NCI-H1092 (cell line): Measurements from ENCODE around the gene SKA1.

Experiments
- DNase-seq: peaks from one replicate; lab custom pipeline; 2025; lab: John Stamatoyannopoulos, UW

Gene SKA1, protein sequence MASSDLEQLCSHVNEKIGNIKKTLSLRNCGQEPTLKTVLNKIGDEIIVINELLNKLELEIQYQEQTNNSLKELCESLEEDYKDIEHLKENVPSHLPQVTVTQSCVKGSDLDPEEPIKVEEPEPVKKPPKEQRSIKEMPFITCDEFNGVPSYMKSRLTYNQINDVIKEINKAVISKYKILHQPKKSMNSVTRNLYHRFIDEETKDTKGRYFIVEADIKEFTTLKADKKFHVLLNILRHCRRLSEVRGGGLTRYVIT

DNA sequence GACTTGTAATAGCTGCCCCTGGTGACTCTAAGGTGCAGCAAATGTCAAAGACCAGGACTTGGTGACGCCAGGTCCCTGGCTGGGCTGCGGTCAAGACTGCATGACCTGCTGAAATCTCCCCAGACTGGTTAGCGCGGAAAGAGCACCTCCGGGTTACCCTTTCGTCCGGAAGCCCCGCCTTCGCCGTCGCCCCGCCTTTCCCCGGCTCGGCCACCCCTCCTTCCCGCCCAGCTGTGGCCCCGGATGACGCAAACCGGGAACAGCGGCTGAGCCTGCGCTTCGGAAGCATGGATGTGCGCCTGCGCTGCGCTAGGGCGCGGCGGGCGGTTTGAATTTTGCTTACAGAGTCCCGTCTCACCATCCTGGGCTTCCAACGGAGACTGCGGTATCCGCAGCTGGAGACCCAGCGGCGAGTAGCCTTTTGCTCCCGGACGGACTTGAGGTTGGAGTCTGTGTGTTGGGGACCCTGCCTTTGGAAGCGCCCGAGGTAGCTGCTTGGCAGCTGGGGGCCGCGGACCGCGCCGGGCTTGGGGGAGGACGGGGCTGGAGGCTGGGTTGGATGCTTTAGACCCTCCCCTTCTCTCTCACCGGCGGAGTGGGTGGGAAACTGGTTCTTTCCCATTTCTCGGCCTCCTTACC, at the start of gene SKA1:
Gene SKA1 (plus strand): TSS at position 294 of the 639 bp plus-strand sequence. CDS start 785 bp downstream, outside the sequence.
- peak; percentile 97 for DNase-seq

DNA sequence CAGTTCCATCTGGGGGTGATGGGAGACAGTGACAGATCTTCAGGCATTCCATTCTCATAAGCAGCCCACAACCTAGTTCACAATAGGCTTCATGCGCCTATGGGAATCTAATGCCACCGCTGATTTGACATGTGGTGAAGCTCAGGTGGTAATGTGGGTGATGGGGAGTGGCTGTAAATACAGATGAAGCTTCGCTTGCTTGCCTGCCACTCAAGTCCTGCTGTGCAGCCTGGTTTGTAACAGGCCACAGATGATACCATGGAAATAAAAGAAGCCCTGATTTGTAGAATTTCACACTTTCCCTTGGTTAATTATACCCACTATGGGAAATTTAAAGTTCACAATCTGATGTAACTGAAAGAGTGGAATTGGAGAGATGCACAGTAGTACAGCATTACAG, 46.9 kb upstream of the SKA1 start:
- DNase-seq = no peak

DNA sequence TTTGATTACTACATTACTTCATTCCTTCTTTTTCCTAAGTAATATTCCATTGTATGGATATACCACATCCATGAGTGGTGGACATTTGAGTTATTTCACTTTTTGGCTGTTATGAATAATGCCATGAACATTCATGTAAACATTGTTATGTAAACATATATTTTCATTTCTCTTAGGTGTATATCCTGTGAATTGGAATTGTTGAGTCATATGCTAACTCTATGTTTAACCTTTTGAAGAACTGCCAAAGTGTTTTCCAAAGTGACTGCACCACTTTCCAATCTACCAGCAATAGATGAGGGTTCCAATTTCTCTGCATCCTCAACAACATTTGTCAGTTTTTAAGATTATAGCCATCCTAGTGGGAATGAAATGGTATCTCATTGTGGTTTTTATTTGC, 44.7 kb upstream of the SKA1 start:
- no peak for DNase-seq

DNA sequence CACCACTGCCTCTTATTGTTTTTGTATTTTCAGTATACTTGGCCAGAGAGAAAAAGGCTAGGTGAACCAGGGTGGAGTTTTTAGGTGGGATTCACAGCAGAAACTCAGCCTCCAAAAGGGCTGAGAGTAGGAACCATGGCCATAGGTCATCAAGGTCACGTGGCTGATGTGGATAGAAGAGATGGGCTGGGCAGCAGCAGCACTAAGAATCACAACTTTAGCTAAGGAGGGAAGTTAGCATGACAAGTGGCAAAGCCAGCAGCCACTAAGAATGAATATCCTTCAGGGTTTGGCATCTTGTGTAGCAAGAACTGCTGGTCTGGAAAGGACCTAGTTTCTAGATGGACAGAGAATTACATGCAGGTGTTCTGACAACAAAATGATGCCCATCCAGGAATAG, 43.2 kb upstream of the SKA1 start:
- no peak for DNase-seq

DNA sequence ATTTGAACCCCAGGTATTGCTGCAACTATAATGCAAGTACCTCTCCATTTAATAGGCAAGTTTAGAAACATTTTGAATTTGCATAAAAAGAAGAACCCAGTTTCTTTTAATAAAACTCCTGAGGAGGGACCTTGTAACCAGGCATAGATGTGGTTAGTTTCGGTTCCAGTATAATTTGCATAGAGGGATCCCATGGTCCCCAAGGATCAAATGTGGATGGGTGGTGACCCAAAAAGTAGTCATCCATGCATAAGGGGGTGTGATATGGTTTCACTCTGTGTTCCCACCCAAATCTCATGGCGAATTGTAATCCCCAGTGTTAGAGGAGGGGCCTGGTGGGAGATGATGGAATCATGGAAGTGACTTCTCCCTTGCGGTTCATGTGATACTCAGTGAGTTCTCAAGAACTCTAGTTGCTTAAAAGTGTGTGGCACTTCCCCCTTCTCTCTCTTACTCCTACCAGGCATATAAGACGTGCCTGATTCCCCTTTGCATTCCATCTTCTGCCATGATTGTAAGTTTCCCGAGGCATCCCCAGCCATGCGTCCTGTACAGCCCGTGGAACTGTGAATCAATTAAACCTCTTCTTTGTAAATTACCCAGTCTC, 40.2 kb upstream of the SKA1 start:
- no peak for DNase-seq

DNA sequence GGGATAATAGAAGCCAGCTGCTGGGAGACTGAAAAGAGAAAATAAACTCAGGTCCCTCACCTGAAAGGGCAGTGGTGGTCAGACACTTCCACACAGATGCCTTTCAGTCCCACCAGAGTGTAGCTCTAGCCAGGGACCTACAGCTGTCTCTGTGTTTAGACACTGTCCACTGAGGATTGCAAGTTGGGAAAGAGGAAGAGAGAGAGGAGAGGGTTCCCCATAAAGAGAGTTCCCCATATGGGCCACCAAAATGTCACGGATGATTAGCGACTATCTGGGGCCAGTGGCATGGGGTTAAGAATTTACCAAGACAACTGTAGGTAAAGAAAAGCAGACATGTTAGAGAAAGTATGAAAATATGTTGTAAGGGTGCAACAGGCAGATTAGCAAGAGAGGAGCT, 36.7 kb upstream of the SKA1 start:
- no peak for DNase-seq

DNA sequence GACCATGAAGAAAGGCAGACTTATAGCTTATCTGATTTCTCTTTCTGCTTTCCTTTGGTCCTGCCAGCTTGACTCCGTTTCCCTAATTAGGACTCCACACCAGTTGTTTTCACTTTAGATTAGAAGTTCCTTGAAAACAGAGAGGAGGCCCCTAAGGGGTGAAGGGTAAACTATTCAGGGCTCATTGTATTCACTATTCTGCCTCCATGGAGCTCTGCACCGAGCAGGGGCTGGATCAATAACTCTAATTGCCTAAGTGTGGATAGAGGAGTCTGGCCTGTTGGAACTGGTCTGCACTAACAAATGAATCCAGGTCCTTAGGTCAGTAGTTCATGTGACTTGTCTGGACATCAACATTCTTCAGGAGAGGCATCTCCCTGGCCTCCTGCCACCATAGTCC, 36.1 kb upstream of the SKA1 start:
- no peak for DNase-seq

DNA sequence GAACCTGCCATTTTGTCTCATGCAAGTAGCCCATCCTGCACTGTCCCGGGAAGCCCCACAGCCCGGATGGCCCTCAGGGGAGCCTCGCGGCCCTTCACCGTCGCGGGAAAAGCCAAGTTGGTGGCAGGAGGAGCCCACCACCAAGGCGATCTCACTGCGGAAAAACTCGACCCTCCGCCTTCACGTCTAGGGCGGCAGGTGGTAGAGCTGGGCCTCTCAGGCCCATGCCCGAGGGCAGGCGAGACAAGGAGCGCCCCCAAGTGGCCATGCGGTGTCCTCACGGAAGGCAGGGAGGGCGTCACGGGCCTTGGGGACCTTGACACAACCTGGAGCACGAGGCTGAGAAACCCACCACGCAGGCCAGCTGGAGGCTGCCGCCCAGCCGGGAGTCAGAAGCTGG, 34.8 kb upstream of the SKA1 start:
- no peak for DNase-seq

DNA sequence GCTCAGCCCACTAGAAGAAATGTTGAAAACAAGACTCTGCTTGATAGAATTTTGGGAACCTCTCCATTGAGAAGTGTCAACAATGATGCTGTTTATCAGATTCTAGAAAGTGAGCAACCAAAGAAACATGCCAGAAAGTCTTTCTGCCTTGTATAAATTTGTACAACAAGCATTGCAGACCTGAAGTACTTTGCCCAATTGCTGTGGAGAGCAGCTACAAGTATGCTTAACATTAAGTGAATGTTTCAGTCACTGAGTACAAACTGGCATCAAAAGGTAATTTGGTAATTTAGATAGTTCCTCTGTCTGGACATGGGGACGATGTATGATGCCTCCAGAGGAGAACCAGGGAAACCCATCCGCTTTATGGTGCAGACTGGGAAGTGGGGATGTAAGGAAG, 33.4 kb upstream of the SKA1 start:
- DNase-seq = no peak

DNA sequence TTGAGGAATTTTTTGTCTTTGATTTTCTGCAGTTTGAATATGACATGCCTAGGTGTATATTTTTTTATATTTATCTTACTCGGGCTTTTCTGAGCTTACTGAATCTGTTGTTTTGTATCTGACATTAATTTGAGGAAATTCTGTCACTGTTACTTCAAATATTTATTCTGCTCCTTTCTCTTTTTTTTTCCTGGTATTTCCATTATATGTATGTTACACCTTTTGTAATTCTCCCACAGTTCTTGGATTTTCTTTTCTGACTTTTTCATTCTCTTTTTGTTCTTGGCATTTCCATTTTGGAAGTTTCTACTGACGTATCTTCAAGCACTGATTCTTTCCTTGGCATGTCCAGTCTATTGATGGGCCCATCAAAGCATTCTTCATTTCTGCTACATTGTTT, 24.1 kb upstream of the SKA1 start:
- no peak for DNase-seq

DNA sequence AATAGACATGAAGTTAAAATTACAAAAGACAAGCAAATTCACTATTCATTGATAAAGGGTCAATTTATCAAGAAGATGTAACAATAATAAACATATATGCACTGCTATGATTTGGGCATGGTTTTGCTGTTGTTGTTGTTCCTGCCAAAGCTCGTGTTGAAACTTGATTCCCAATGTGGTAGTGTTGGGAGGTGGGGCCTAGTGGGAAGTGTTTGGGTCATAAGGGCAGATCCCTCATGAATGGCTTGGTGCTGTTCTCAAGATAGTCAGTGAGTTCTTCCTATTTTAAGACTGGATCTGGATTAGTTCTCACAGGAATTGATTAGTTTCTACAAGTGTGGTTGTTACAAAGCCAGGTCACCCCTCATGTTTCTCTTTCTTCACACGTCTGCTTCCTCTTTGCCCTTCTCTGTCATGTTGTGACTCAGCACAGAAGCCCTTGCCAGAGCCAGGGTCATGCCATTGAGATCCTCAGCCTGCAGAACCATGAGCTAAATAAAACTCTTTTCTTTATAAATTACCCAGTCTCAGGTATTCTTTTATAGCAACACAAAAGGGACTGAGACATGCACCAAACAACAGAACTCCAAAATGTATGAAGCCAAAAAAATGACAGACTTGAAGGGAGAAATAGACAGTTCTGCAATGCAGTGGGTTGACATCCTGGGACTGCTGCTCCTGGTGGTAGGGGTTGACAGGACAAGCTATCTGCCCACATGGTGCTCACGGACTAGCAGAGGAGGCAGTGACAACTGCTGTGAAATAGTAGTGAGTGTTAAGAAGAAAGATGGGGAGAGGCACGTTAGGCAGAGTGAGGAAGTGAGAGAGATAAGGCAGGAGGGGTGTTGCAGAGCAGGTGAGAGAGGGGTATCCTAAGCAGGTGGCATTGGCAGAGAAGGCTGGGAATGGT, 18.6 kb upstream of the SKA1 start:
- no peak for DNase-seq

DNA sequence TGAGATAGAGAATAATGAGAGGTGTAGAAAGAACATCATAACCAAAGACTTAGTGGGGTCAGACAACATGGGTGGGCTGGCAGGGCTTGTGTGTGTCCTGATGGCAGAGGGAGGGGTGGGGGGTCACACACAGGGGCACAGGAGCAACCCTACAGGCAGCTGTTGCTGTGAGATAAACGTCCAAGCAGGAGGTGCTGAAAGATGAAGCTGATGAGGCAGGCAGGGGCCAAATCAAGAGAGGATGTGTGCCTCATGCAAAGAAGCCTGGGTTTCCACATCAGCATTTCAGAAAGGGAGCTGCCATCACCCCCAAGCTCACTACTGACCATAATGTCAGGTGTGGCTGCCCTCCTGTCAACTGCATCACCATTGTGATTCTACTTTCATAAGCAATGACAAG, 16.0 kb upstream of the SKA1 start:
- DNase-seq = no peak

DNA sequence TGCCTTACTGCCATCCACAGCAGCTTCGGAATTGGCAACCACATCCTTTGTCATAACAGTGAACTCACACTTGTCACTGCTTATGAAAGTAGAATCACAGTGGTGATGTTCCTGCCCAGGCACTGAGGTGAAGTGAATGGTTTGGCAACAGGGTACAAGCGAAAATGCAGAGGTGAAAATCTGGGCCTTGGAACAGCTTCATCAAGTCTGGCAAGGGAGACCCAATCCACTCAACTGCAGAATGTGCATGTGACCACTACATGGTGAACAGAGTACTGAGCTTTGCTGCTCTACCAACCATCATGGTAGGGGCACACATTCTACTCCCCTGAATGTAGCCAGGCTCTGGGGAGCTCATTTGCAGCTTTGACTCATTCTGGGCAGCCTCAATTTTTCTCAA, 15.0 kb upstream of the SKA1 start:
- DNase-seq = no peak

DNA sequence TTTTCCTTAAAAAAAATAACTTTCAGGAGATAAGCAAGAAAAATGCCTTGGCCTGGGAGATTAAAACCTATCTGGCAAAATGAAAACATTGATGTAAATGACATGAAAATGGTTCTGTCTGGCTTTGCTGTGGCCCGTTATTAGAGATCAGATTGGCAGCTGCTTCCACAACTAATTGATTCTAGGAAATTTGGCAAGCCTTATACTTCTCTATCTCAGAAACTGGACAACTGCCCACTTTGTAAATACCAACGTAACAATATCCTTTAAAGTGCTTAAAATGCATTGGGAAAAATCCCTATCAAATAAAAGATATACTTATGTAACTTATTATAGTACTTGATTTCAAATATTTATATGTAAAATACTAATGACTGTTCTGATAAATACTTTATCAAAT, 14.2 kb upstream of the SKA1 start:
- no peak for DNase-seq

DNA sequence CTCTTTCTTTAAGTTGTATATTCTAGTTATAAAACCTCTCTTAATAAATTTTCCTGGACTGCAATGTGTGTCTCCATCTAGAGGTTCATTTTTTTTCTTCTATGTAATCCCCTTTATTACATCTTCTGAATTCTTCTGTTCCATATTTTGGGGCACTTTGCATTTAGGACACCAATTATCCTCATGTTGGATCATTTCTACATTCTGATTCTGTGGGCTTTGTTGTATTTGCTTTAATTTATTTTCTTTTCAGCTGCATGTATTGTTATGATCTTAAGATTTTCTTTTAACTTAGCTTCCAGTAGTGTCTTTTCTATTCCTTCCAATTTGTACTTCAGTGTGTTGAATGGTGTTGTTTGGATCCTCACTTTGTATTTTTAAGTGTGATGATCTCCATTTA, 5.2 kb upstream of the SKA1 start:
- no peak for DNase-seq

DNA sequence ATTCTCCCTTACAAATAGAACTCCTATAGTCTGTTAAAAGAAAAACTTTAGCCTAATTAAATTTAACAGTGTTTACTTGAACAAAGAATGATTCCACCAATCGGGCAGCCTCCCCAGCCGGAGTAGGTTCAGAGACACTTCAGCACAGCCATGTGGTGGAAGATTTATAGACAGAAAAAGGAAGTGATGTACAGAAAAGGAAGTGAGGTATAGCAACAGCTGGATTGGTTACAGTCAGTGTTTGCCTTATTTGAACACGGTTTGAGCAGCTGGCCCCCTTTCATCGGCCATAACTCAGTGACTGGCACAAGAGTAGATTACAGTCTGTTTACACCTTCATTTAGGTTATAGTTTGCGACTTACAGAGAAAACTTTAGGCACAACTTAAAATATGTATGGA, 2.1 kb upstream of the SKA1 start:
- DNase-seq = no peak

DNA sequence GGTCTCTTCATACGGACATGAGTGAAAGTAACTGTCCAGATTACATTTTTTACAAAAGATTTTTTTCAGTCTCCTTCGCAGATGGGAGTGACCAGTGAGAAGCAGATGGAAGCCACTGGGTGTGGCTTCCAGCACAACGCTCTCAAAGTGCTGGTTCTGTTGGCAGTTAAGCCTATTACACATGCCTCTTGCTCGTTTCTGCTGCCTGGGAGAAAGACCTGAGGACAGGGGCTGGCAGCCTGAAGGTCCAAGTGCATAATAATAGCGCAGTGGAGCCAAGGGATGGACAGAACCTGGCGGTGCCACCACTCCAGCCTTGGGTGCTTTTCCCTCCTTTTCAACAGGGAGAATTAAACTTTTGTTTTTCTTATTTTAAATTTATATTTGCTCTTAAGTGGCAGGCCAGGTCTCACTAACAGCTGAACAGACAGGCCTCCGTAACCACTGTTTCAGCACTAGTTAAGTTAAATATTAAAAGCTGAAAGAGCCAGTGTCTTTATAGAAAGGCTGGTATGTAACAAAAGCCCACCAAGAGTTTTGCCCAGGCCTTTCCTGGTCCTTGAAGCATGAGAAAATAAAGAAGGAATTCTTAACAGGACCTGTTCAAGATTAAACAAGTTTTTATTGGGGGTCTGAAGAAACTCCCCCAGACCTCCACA, 1.2 kb upstream of the SKA1 start:
- DNase-seq = no peak

DNA sequence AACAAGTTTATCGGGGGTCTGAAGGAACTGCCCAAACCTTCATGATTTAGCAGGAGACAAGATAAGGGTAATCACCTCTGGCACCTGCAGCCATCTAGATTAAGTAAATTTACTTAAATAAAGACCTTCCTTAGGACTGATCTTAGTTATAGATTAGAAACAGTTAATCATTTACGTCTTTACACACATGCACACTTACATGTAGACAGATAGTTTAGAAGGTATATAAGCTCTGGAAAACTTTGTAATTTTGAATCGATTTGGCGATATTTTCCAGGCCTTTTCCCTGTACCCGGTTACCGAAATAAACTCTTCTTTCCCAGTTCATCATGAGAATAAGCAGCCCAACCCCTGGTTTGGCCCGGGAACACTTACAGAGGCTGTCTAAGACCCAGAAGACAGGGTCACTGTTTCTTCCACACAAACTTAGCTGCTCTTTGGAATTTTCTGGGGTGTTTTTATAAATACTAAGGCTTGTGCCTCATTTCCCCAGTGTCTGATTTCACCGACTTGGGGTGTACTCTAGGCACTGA, 560 bp upstream of the SKA1 start:
- DNase-seq = no peak

DNA sequence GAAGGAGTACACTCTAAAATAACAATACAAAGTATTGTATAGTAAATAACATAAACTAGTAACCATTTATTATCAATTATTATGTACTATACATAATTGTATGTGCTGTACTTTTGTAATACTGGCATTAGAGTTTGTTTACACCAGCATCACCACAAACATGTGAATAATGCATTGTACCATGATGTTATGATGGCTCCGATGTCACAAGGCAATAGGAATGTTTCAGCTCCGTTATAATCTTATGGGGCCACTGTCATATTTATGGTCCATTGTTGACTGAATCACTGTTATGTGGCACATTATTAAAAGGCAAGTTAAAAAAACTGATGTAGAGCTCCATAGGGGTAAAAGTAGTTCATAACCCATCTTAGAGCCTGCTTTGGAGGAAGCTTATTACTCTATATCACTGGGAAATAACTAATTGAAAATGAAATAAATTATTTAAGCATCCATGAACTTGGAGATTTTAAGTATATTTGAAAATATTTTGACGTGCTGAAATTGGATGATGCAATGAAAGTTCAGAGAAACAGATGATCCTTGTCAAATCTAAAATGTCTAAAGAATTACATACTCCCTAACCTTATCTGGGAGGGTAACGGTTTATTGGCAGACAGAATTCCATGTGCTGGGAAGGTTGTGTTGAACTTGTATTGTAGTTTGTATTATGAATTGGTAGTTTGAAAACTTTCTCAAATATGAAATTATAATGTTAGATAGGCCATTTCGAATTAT, 2.4 kb downstream of the SKA1 start:
- DNase-seq = no peak

DNA sequence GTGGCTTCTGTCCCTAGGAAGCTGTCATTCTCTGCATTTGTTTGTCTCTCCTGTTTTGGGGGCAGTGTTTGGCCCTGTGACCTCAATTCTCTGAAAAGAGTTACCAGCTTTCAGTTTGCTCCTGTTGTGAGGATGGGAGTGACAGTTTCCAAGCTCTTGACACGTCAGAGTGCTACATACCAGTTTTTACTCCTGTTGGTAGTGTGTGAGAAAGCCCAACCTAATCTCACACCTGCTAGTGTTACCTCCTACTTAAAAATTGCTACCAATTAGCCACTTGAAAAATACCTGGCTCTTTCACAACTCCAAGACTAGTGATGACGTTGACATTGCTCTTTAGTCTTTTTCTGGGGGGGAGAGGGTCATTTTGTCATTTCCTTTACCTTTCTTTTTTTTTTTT, 14.1 kb downstream of the SKA1 start:
- DNase-seq = no peak

DNA sequence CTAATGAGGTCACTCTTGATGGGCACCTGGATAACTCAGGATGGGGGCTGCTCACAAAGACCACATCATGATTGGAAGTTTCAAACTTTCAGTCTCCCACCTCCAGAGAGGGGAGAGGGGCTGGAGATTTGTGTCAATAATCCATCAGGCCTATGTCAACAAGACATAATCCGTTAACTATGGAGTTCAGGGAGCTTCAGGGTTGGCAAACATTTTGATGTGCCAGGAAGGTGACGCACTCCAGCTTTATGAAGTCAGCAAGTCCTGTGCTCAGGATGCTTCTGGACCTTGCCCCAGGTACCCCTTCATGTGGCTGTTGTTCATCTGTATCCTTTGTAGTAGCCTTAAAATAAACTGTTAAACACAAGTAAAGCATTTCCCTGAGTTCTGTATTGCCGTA, 19.0 kb downstream of the SKA1 start:
- DNase-seq = no peak
